Uterus (tissue), 2 donors: ENCODE data around the gene CCDC127.

ENCODE experiments used
- POLR2A ChIP-seq, 2 donors: fragments of 450-650 bp; IDR thresholded peaks; one replicate each; pipeline ENCODE4 v1.6.1; 2016; ENCODE audit warnings: antibody characterized with exemption in 2 of 2, mild to moderate bottlenecking in 1 of 2, moderate library complexity in 1 of 2
- TF ChIP-seq, protein P1 (sequence below), 4 experiments: fragments of 200-600 bp in 2 of 4; fragments of 450-650 bp in 2 of 4; sonication (generic) in 2 of 4; IDR thresholded peaks; one replicate each; pipeline ENCODE4 v1.5.1; 2016 to 2019; ENCODE audit warnings: antibody characterized with exemption in 4 of 4, mild to moderate bottlenecking in 2 of 4, moderate library complexity in 1 of 4

DNA sequence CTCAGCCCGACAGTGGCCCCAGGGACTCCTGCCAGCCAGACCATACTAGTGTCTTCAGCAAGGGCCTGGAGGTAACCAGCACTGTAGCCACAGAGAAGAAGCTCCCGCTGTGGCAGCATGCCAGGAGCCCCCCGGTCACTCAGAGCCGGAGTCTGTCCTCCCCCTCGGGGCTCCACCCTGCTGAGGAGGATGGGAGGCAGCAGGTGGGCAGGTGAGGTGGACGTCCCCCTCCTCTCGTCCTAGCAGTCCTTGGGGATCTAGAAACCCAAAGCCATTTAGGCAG lies 54.7 kb downstream of the CCDC127 start:
- TF ChIP-seq, protein P1, sequence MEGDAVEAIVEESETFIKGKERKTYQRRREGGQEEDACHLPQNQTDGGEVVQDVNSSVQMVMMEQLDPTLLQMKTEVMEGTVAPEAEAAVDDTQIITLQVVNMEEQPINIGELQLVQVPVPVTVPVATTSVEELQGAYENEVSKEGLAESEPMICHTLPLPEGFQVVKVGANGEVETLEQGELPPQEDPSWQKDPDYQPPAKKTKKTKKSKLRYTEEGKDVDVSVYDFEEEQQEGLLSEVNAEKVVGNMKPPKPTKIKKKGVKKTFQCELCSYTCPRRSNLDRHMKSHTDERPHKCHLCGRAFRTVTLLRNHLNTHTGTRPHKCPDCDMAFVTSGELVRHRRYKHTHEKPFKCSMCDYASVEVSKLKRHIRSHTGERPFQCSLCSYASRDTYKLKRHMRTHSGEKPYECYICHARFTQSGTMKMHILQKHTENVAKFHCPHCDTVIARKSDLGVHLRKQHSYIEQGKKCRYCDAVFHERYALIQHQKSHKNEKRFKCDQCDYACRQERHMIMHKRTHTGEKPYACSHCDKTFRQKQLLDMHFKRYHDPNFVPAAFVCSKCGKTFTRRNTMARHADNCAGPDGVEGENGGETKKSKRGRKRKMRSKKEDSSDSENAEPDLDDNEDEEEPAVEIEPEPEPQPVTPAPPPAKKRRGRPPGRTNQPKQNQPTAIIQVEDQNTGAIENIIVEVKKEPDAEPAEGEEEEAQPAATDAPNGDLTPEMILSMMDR (IDR thresholded peaks at IDR 0.05), result no peak
- TF ChIP-seq POLR2A (IDR thresholded peaks at IDR 0.05), result no peak
